Endothelial cell of umbilical vein (primary cell): ENCODE data around the gene MRPL16. TPM values are rescaled to one million over a fixed set of nuclear protein-coding genes. Genes with fewer than 3 reads are reported as not detected.

Experiments
- BruUV-seq: library from RNA; stranded (reverse); fragments of 400-500 nt; replicated peaks from 2 replicates; lab custom pipeline; 2021; lab: Mats Ljungman, UMichigan
- CTCF ChIA-PET: fragments of 300-600, 350-600 bp; sonication (Branson Sonifier 250); formaldehyde crosslinking; loops from one replicate; lab custom pipeline; 2021; ENCODE audit warnings: antibody characterized with exemption, inconsistent platforms; lab: Charles Lee
- POLR2A ChIA-PET: fragments of 300-600, 350-600 bp; sonication (Branson Sonifier 250); formaldehyde crosslinking; loops from one replicate; lab custom pipeline; 2021; ENCODE audit warnings: antibody characterized with exemption, inconsistent platforms; lab: Charles Lee
- DNase-seq: peaks from one replicate; pipeline ENCODE4 v3.0.0-alpha.2; 2011; ENCODE audit warnings: low read depth, low spot score
- FAIRE-seq: peaks from 2 replicates; lab custom pipeline; 2011; peaks lifted over from hg19 to GRCh38; lab: Jason Lieb, UNC
- H2AFZ ChIP-seq: 2 replicates; pipeline ENCODE4 v1.6.0; 2012; ENCODE audit warnings: low read depth, low read length, control low read depth, inconsistent platforms
- H3K27ac ChIP-seq: 2 replicates; pipeline ENCODE4 v1.5.1; 2011; ENCODE audit warnings: low read depth, mild to moderate bottlenecking, control low read depth, low read length, moderate library complexity; ENCODE audit not compliant: insufficient read depth
- H3K27me3 ChIP-seq, 2 experiments: 2 replicates each; pipeline versions ENCODE4 v1.6.0 to v1.6.1; 2011; ENCODE audit warnings: low read length in 2 of 2, mixed read lengths in 1 of 2; ENCODE audit not compliant: control insufficient read depth in 2 of 2, insufficient read depth in 2 of 2
- H3K36me3 ChIP-seq, 2 experiments: 2 replicates in 1 of 2; 3 replicates in 1 of 2; pipeline ENCODE4 v1.5.1; 2011; ENCODE audit warnings: low read length in 2 of 2, mild to moderate bottlenecking in 1 of 2, moderate library complexity in 1 of 2; ENCODE audit not compliant: control insufficient read depth in 2 of 2, insufficient read depth in 2 of 2; ENCODE audit errors: extremely low read depth in 1 of 2
- H3K4me1 ChIP-seq: 3 replicates; pipeline ENCODE4 v1.5.1; 2011; ENCODE audit warnings: mild to moderate bottlenecking, low read length; ENCODE audit not compliant: control insufficient read depth, insufficient read depth; ENCODE audit errors: extremely low read depth
- H3K4me2 ChIP-seq: 2 replicates; pipeline ENCODE4 v1.6.1; 2011; ENCODE audit warnings: low read length, control low read depth, mixed read lengths; ENCODE audit not compliant: insufficient read depth
- H3K4me3 ChIP-seq, 3 experiments: fragments of 200-600 bp in 1 of 3; sonication (generic), shearing (Covaris generic) in 1 of 3; replicated peaks in 1 of 3; 2 replicates each; pipeline ENCODE4 v1.5.1; 2011 to 2016; ENCODE audit warnings: control low read depth in 3 of 3, low read length in 3 of 3, mild to moderate bottlenecking in 2 of 3, inconsistent platforms in 1 of 3, low read depth in 1 of 3, moderate library complexity in 1 of 3; ENCODE audit not compliant: insufficient read depth in 1 of 3
- H3K79me2 ChIP-seq: 2 replicates; pipeline ENCODE4 v1.6.0; 2012; ENCODE audit warnings: low read length, inconsistent platforms; ENCODE audit not compliant: control insufficient read depth, insufficient read depth
- H3K9ac ChIP-seq: replicated peaks from 2 replicates; pipeline ENCODE3; 2011; ENCODE audit warnings: low read length, control low read depth; ENCODE audit not compliant: insufficient read depth; ENCODE audit errors: extremely low read depth
- H3K9me1 ChIP-seq: replicated peaks from 3 replicates; pipeline ENCODE4 v1.6.0; 2011; ENCODE audit warnings: mild to moderate bottlenecking, low read length; ENCODE audit not compliant: control insufficient read depth, insufficient read depth; ENCODE audit errors: extremely low read depth
- H3K9me3 ChIP-seq: replicated peaks from 2 replicates; pipeline ENCODE4 v1.5.1; 2012; ENCODE audit warnings: low read length, inconsistent platforms; ENCODE audit not compliant: control insufficient read depth, insufficient read depth
- H4K20me1 ChIP-seq: replicated peaks from 2 replicates; pipeline ENCODE3; 2011; ENCODE audit warnings: mild to moderate bottlenecking, low read length; ENCODE audit not compliant: control insufficient read depth, insufficient read depth; ENCODE audit errors: extremely low read depth
- CTCF ChIP-seq, 2 donors: IDR thresholded peaks; 1 replicate in 1 of 2; 2 replicates in 1 of 2; pipeline ENCODE4 v1.5.1; 2011; ENCODE audit warnings: low read length in 2 of 2, mild to moderate bottlenecking in 2 of 2, moderate library complexity in 2 of 2, control low read depth in 1 of 2, inconsistent platforms in 1 of 2, low read depth in 1 of 2; ENCODE audit not compliant: insufficient read depth in 1 of 2; ENCODE audit errors: extremely low read depth in 1 of 2
- GATA2 ChIP-seq: IDR thresholded peaks from 2 replicates; pipeline ENCODE4 v1.7.0; 2011; ENCODE audit warnings: low read depth, mild to moderate bottlenecking, moderate library complexity, mixed read lengths, low read length; ENCODE audit not compliant: insufficient read length, insufficient read depth
- JUN ChIP-seq: IDR thresholded peaks from 2 replicates; pipeline ENCODE4 v1.6.1; 2011; ENCODE audit warnings: borderline replicate concordance, low read depth; ENCODE audit not compliant: insufficient read length, insufficient read depth
- dilution Hi-C: fragments of 300-500 bp; cut with MboI; formaldehyde crosslinking; loops from one replicate; pipeline ENCODE4 v1.15.0; 2019; ENCODE audit warnings: low sequenced_read_pairs; ENCODE audit not compliant: extremely low pct_ligation_motif_present
- intact Hi-C: fragments of 100-400 bp; cut with micrococcal nuclease; formaldehyde crosslinking; loops from one replicate; pipeline ENCODE4 v1.10.0; 2022
- polyA plus RNA-seq, 4 experiments: library from polyadenylated mRNA; depleted of rRNA in 3 of 4; stranded (reverse) in 3 of 4; unstranded in 1 of 4; fragments of >200 nt; gene quantifications; 2 replicates each; pipeline versions ENCODE4 v1.2.1 to v1.2.3, GENCODE V29; 2011 to 2012; ENCODE audit warnings: missing spikeins in 1 of 4
- total RNA-seq: library from RNA; stranded (reverse); gene quantifications from 2 replicates; pipeline ENCODE4 v1.2.3, GENCODE V29; 2021

Gene MRPL16
- total and polyA plus RNA-seq, 2 donors (not counting 3 experiments of a cell fraction or from before 2014, with no cell fraction given) = 63.9 to 84.0 TPM

- no peaks in the 10 kb centered on the region for H3K27me3 ChIP-seq
- ChIA-PET POLR2A (no interaction called here), CTCF (interaction anchor here (1.0 kb wide), 1 partner anchor 61 kb away, joined by 3 read pairs; no protein-coding TSS in a partner anchor)
- peak; percentile 62 for FAIRE-seq
- H3K9ac ChIP-seq = no peak overlapping the region
- no peaks in the 10 kb centered on the region for H3K79me2 ChIP-seq
- peak overlapping the region; percentile 60 for H3K27ac ChIP-seq
- H3K9me1 ChIP-seq = no peaks in the 10 kb centered on the region
- H2AFZ ChIP-seq = peak overlapping the region; percentile 20
- dilution Hi-C loops = no loop called here
- DNase-seq = peak; percentile 75
- H3K36me3 ChIP-seq = no peaks in the 10 kb centered on the region
- H3K9me3 ChIP-seq = no peaks in the 10 kb centered on the region
- H4K20me1 ChIP-seq = no peaks in the 10 kb centered on the region
- peak overlapping the region; percentile 54 for H3K4me2 ChIP-seq
- H3K4me3 ChIP-seq = no peak overlapping the region
- TF ChIP-seq JUN (peak; percentile 34), CTCF (IDR thresholded peaks at IDR 0.05; ENCODE audit: extremely low read depth in 1 of 2, insufficient read depth in 1 of 2, low read depth in 1 of 2, low read length in 2 of 2) (no peak), GATA2 (peak; percentile 21)
- intact Hi-C loops = no loop called here
- peaks cover 14% of the 10 kb centered on the region for H3K4me1 ChIP-seq
- no TSS peak for BruUV-seq
Observed at GRCh38 chr11:59857439-59858434, 47.2 kb upstream of the MRPL16 start.
